H1 (cell line): ENCODE data around the gene MMAA. TPM values are rescaled to one million over a fixed set of nuclear protein-coding genes. Genes with fewer than 3 reads are reported as not detected.

Source experiments
- CTCF ChIA-PET: fragments of 300-600 bp; sonication (Branson Sonifier 250); formaldehyde crosslinking; loops from one replicate; lab custom pipeline; 2021; ENCODE audit not compliant: partially characterized antibody; lab: Charles Lee
- POLR2A ChIA-PET: fragments of 300-600 bp; sonication (Branson Sonifier 250); formaldehyde crosslinking; loops from one replicate; lab custom pipeline; 2021; ENCODE audit warnings: inconsistent platforms; ENCODE audit not compliant: partially characterized antibody; lab: Charles Lee
- DNase-seq, 2 experiments: peaks; one replicate each; pipeline versions ENCODE4 v3.0.0 to v3.0.0-alpha.2; 2010 to 2022; ENCODE audit warnings: low spot score in 2 of 2, low read depth in 1 of 2, mixed read lengths in 1 of 2
- FAIRE-seq: peaks from 2 replicates; lab custom pipeline; 2011; peaks lifted over from hg19 to GRCh38; lab: Jason Lieb, UNC
- H2AFZ ChIP-seq: 2 replicates; pipeline ENCODE4 v1.8.1; 2012; ENCODE audit warnings: low read length, inconsistent platforms
- H2AK5ac ChIP-seq: 2 replicates; pipeline ENCODE4 v1.6.1; 2013; ENCODE audit warnings: low read depth, low read length
- H2BK120ac ChIP-seq: replicated peaks from 2 replicates; pipeline ENCODE3; 2013; ENCODE audit warnings: low read depth, low read length, inconsistent platforms
- H2BK12ac ChIP-seq: 2 replicates; pipeline ENCODE4 v1.6.1; 2013; ENCODE audit warnings: low read depth, low read length
- H2BK15ac ChIP-seq: 2 replicates; pipeline ENCODE4 v1.6.1; 2013; ENCODE audit warnings: low read length
- H2BK20ac ChIP-seq: 2 replicates; pipeline ENCODE4 v1.6.1; 2013; ENCODE audit warnings: low read length
- H2BK5ac ChIP-seq: 2 replicates; pipeline ENCODE4 v1.6.1; 2013; ENCODE audit warnings: low read depth, low read length
- H3K14ac ChIP-seq: 2 replicates; pipeline ENCODE4 v1.6.1; 2013; ENCODE audit warnings: inconsistent platforms; ENCODE audit not compliant: insufficient read length
- H3K18ac ChIP-seq: 2 replicates; pipeline ENCODE4 v1.6.1; 2013; ENCODE audit warnings: low read length; ENCODE audit errors: extremely low read depth
- H3K23ac ChIP-seq: 2 replicates; pipeline ENCODE4 v1.6.1; 2013; ENCODE audit warnings: inconsistent platforms; ENCODE audit not compliant: insufficient read length
- H3K23me2 ChIP-seq: 2 replicates; pipeline ENCODE4 v1.6.1; 2013; ENCODE audit warnings: low read depth, low read length
- H3K27ac ChIP-seq: 2 replicates; pipeline ENCODE4 v1.6.1; 2011; ENCODE audit warnings: low read depth, low read length, inconsistent platforms
- H3K27me3 ChIP-seq, 4 experiments: replicated peaks in 1 of 4; 1 replicate in 1 of 4; 2 replicates in 3 of 4; pipeline versions ENCODE4 v1.6.1 to v1.8.1; 2011 to 2013; ENCODE audit warnings: low read length in 3 of 4, mild to moderate bottlenecking in 3 of 4, inconsistent platforms in 2 of 4, mixed read lengths in 2 of 4, moderate library complexity in 1 of 4; ENCODE audit not compliant: control insufficient read depth in 3 of 4, insufficient read depth in 3 of 4; ENCODE audit errors: extremely low read depth in 1 of 4
- H3K36me3 ChIP-seq, 4 experiments: 2 replicates each; pipeline versions ENCODE4 v1.6.1 to v1.8.1; 2011 to 2013; ENCODE audit warnings: mild to moderate bottlenecking in 4 of 4, low read length in 3 of 4, moderate library complexity in 2 of 4, control low read depth in 1 of 4, inconsistent platforms in 1 of 4; ENCODE audit not compliant: insufficient read depth in 4 of 4, control insufficient read depth in 2 of 4
- H3K4ac ChIP-seq: replicated peaks from 2 replicates; pipeline ENCODE3; 2013; ENCODE audit warnings: low read length, low read depth, mixed read lengths, inconsistent platforms; ENCODE audit not compliant: insufficient read length
- H3K4me1 ChIP-seq, 4 experiments: replicated peaks in 1 of 4; 1 replicate in 1 of 4; 2 replicates in 3 of 4; pipeline versions ENCODE4 v1.6.1 to v1.8.1; 2011 to 2013; ENCODE audit warnings: low read length in 3 of 4, inconsistent platforms in 2 of 4, mixed read lengths in 1 of 4; ENCODE audit not compliant: insufficient read depth in 4 of 4, control insufficient read depth in 3 of 4
- H3K4me2 ChIP-seq, 2 experiments: 2 replicates each; pipeline versions ENCODE4 v1.6.1 to v1.8.1; 2011 to 2013; ENCODE audit warnings: low read depth in 2 of 2, low read length in 2 of 2, control low read depth in 1 of 2, inconsistent platforms in 1 of 2, mild to moderate bottlenecking in 1 of 2; ENCODE audit not compliant: insufficient read depth in 1 of 2
- H3K4me3 ChIP-seq, 4 experiments: fragments of 200-600, 300-600 bp in 1 of 4; sonication (generic), shearing (Covaris generic), sonication (Bioruptor Twin) in 1 of 4; 2 replicates each; pipeline versions ENCODE4 v1.5.1 to v1.8.1; 2011 to 2016; ENCODE audit warnings: low read length in 4 of 4, low read depth in 3 of 4, control low read depth in 2 of 4, inconsistent platforms in 2 of 4, mild to moderate bottlenecking in 2 of 4, mixed read lengths in 1 of 4, moderate library complexity in 1 of 4; ENCODE audit not compliant: insufficient read depth in 2 of 4; ENCODE audit errors: extremely low read depth in 1 of 4
- H3K56ac ChIP-seq: replicated peaks from 2 replicates; pipeline ENCODE3; 2013; ENCODE audit warnings: low read depth, mild to moderate bottlenecking, mixed read lengths, low read length, inconsistent platforms; ENCODE audit not compliant: insufficient read length
- H3K79me1 ChIP-seq: 2 replicates; pipeline ENCODE4 v1.6.1; 2013; ENCODE audit warnings: low read depth, low read length, control low read depth
- H3K79me2 ChIP-seq, 2 experiments: 2 replicates each; pipeline versions ENCODE4 v1.6.1 to v1.8.1; 2012 to 2013; ENCODE audit warnings: low read length in 2 of 2, mild to moderate bottlenecking in 2 of 2, inconsistent platforms in 1 of 2; ENCODE audit not compliant: insufficient read depth in 2 of 2, control insufficient read depth in 1 of 2
- H3K9ac ChIP-seq, 4 experiments: replicated peaks in 1 of 4; 1 replicate in 1 of 4; 2 replicates in 3 of 4; pipeline versions ENCODE4 v1.6.1 to v1.8.1; 2011 to 2013; ENCODE audit warnings: low read depth in 3 of 4, low read length in 3 of 4, control low read depth in 2 of 4, mild to moderate bottlenecking in 2 of 4, moderate library complexity in 2 of 4, inconsistent platforms in 1 of 4; ENCODE audit errors: extremely low read depth in 1 of 4
- H3K9me3 ChIP-seq, 2 experiments: 2 replicates each; pipeline versions ENCODE4 v1.6.1 to v1.8.1; 2012 to 2013; ENCODE audit warnings: mild to moderate bottlenecking in 2 of 2, moderate library complexity in 2 of 2, control low read depth in 1 of 2, inconsistent platforms in 1 of 2, low read depth in 1 of 2, low read length in 1 of 2, mixed read lengths in 1 of 2; ENCODE audit not compliant: insufficient read depth in 2 of 2
- H4K20me1 ChIP-seq, 2 experiments: replicated peaks in 1 of 2; 2 replicates each; pipeline versions ENCODE3 to v1.8.1; 2011 to 2013; ENCODE audit warnings: inconsistent platforms in 2 of 2, low read length in 2 of 2, mild to moderate bottlenecking in 1 of 2; ENCODE audit not compliant: insufficient read depth in 2 of 2, control insufficient read depth in 1 of 2
- H4K5ac ChIP-seq: 2 replicates; pipeline ENCODE4 v1.6.1; 2013; ENCODE audit warnings: low read length, low read depth, mixed read lengths, inconsistent platforms; ENCODE audit not compliant: insufficient read length
- H4K8ac ChIP-seq: 2 replicates; pipeline ENCODE4 v1.8.0; 2013; ENCODE audit warnings: mild to moderate bottlenecking, moderate library complexity, low read length, inconsistent platforms; ENCODE audit not compliant: insufficient read depth; ENCODE audit errors: extremely low read depth
- H4K91ac ChIP-seq: replicated peaks from 2 replicates; pipeline ENCODE3; 2013; ENCODE audit warnings: low read length, mixed read lengths, inconsistent platforms; ENCODE audit not compliant: insufficient read length
- ASH2L ChIP-seq: fragments of 200-600, 300-600 bp; sonication (generic); IDR thresholded peaks from one replicate; pipeline ENCODE4 v1.7.1; 2017; ENCODE audit warnings: low read length
- CHD2 ChIP-seq: IDR thresholded peaks from 2 replicates; pipeline ENCODE4 v1.6.1; 2012; ENCODE audit warnings: low read length, improper control_type of control experiment
- CREB1 ChIP-seq: IDR thresholded peaks from 2 replicates; pipeline ENCODE4 v1.6.1; 2012; ENCODE audit warnings: inconsistent platforms
- KDM4A ChIP-seq: IDR thresholded peaks from one replicate; pipeline ENCODE4 v1.7.1; 2012; ENCODE audit warnings: low read depth, mild to moderate bottlenecking, moderate library complexity, low read length, inconsistent platforms; ENCODE audit not compliant: severe bottlenecking
- MAFK ChIP-seq: IDR thresholded peaks from 2 replicates; pipeline ENCODE4 v1.6.1; 2012; ENCODE audit warnings: low read depth, mild to moderate bottlenecking, improper control_type of control experiment, low read length
- POU5F1 ChIP-seq: IDR thresholded peaks from 2 replicates; pipeline ENCODE4 v1.6.1; 2011; ENCODE audit warnings: low read depth, mild to moderate bottlenecking, low read length, moderate library complexity
- RXRA ChIP-seq: IDR thresholded peaks from 2 replicates; pipeline ENCODE4 v1.6.1; 2011; ENCODE audit warnings: low read depth, mild to moderate bottlenecking, low read length, moderate library complexity; ENCODE audit not compliant: insufficient read depth
- SP2 ChIP-seq: IDR thresholded peaks from 2 replicates; pipeline ENCODE4 v1.6.1; 2012; ENCODE audit warnings: mild to moderate bottlenecking, low read length, inconsistent platforms
- TBP ChIP-seq: IDR thresholded peaks from 2 replicates; pipeline ENCODE4 v1.6.1; 2011; ENCODE audit warnings: low read depth, low read length, improper control_type of control experiment
- WGBS, 2 experiments: shearing (Covaris generic) in 1 of 2; methylation state at CpG; one replicate each; pipeline versions ENCODE4 v1.1.6 to v1.1.7; 2013 to 2015; ENCODE audit warnings: low lambda C conversion rate in 2 of 2, mixed read lengths in 2 of 2, inconsistent platforms in 1 of 2, low coverage in 1 of 2, missing lambda C conversion rate in 1 of 2; ENCODE audit not compliant: insufficient replicate concordance in 2 of 2, insufficient coverage in 1 of 2, insufficient read length in 1 of 2; ENCODE audit errors: extremely low coverage in 1 of 2, missing lambda C conversion rate in 1 of 2; 5-methylcytosine and 5-hydroxymethylcytosine counted together
- polyA plus RNA-seq, 7 experiments: library from polyadenylated mRNA; depleted of rRNA in 3 of 7; stranded (reverse) in 5 of 7; unstranded in 2 of 7; fragments of >200 nt in 5 of 7; fragments of 200-250 nt in 2 of 7; gene quantifications; 1 replicate in 5 of 7; 2 replicates in 1 of 7; 4 replicates in 1 of 7; pipeline versions ENCODE4 v1.2.1 to v1.2.3, GENCODE V29; 2011 to 2013; ENCODE audit warnings: missing spikeins in 2 of 7, mixed read lengths in 2 of 7
- total RNA-seq: library from RNA; stranded (reverse); fragmentation: NEBNext Ultra II Directional; extraction: Animal tissue kit (Norgen Biotek cat#: 25700); gene quantifications from 2 replicates; pipeline ENCODE4 v1.2.1, GENCODE V29; 2021

Gene MMAA
- total and polyA plus RNA-seq, 2 of the 8 experiments (the other 6 are each of a cell fraction or from before 2014, with no cell fraction given), result 0.98 to 4.9 TPM

GRCh38 chr4:145681956-145682355 lies 62.8 kb downstream of the MMAA start:
- no peak for FAIRE-seq
- Histone ChIP-seq H3K27ac (no peak overlapping the region), H3K9me3 (no peaks in the 10 kb centered on the region; a peak in 1 of 4 replicates), H3K79me2 (no peaks in the 10 kb centered on the region), H4K20me1 (no peaks in the 10 kb centered on the region), H4K5ac (no peak overlapping the region), H2BK5ac (no peak overlapping the region), H2AK5ac (no peak overlapping the region), H3K4me2 (no peak overlapping the region), H4K8ac (no peak overlapping the region), H2BK120ac (no peak overlapping the region), H3K56ac (no peak overlapping the region), H2BK15ac (no peak overlapping the region), H3K23ac (no peak overlapping the region), H3K9ac (no peak overlapping the region), H3K79me1 (no peaks in the 10 kb centered on the region), H3K36me3 (no peaks in the 10 kb centered on the region), H2BK12ac (no peak overlapping the region), H4K91ac (no peak overlapping the region), H2AFZ (no peak overlapping the region), H3K4ac (no peak overlapping the region), H3K18ac (no peak overlapping the region), H2BK20ac (no peak overlapping the region), H3K4me1 (peaks cover 0 to 2% (median 1%) of the 10 kb centered on the region in 4 experiments; a peak in 2 of 7 replicates), H3K27me3 (no peaks in the 10 kb centered on the region), H3K23me2 (no peaks in the 10 kb centered on the region)
- ChIA-PET POLR2A (no interaction called here), CTCF (interaction anchor here (1.4 kb wide), 1 partner anchor 93 kb away, joined by 3 read pairs; no protein-coding TSS in a partner anchor)
- no peak for DNase-seq
- 89% methylated on average over 1 of the region's 1 CpG; no CpG with 5 or more reads in 1 of the 2 experiments for WGBS, 2 experiments
- TF ChIP-seq RXRA (no peak), CREB1 (no peak), CHD2 (no peak), TBP (no peak), ASH2L (no peak), SP2 (no peak), MAFK (no peak), POU5F1 (no peak), KDM4A (no peak)
- TF ChIP-seq, all 59 proteins: peak for 0
- Histone ChIP-seq H3K14ac (no peak overlapping the region), H3K4me3 (no peak overlapping the region)
